Panc1 (cell line): Measurements from ENCODE around the gene ELOVL1.

Source experiments
- POLR2AphosphoS5 ChIP-seq: IDR thresholded peaks from 2 replicates; pipeline ENCODE4 v1.6.1; 2012; ENCODE audit warnings: mild to moderate bottlenecking, low read depth, low read length, moderate library complexity
- TF ChIP-seq, protein P1 (sequence below): fragments of 450-650 bp; IDR thresholded peaks from 2 replicates; pipeline ENCODE4 v1.5.1; 2017; ENCODE audit warnings: mild to moderate bottlenecking

DNA sequence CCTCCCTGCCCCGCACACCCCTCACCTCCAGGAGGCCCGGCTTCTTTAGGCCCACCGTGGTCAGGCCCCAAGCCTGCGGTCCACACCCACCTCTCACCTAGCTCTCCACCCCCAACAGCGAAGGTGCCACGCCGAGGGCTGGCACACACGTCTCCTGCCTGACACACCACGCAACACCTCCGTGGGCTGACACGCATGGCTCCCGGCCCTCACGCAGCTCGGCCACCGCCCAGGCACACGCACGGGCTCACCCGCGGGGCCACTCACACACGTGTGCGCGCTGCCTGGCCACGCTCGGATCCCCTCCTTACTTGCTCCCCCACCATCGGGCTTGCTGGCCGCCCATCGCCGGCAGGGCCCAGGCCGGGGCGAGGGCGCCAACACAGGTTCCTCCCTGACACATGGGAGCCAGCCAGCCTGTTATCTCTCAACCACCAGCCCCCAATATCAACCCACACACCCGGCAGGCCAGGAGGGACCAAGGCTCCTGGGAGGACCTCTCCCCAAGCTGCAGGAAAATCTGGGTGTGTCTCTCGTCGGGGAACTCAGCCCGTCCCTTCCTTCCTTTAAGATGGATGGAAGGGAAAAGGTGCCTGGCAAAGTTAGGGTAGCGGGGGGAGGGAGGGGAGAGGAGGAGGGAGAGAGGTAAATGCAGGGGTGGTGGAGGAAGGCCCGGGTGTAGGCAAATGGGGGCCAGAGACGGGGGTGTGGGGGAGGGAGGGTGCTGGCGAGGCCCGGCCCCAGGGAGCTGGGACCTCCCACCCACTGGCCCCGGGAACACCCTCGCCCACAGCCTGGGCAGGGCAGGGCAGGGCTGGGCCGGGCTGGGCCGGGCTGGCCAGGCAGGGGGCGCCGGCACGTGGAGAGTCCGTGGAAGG is 546 bp downstream of the ELOVL1 start:
- TF ChIP-seq, protein P1, sequence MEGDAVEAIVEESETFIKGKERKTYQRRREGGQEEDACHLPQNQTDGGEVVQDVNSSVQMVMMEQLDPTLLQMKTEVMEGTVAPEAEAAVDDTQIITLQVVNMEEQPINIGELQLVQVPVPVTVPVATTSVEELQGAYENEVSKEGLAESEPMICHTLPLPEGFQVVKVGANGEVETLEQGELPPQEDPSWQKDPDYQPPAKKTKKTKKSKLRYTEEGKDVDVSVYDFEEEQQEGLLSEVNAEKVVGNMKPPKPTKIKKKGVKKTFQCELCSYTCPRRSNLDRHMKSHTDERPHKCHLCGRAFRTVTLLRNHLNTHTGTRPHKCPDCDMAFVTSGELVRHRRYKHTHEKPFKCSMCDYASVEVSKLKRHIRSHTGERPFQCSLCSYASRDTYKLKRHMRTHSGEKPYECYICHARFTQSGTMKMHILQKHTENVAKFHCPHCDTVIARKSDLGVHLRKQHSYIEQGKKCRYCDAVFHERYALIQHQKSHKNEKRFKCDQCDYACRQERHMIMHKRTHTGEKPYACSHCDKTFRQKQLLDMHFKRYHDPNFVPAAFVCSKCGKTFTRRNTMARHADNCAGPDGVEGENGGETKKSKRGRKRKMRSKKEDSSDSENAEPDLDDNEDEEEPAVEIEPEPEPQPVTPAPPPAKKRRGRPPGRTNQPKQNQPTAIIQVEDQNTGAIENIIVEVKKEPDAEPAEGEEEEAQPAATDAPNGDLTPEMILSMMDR, result no peak
- no peak for TF ChIP-seq POLR2AphosphoS5
